ENCODE measurements around the gene JAK2. TPM values are rescaled to one million over a fixed set of nuclear protein-coding genes. Genes with fewer than 3 reads are reported as not detected.

The JAK2 gene
- polyA plus RNA-seq, 1 donor (not counting 4 experiments of a cell fraction or from before 2014, with no cell fraction given): 5.4 TPM

DNA sequence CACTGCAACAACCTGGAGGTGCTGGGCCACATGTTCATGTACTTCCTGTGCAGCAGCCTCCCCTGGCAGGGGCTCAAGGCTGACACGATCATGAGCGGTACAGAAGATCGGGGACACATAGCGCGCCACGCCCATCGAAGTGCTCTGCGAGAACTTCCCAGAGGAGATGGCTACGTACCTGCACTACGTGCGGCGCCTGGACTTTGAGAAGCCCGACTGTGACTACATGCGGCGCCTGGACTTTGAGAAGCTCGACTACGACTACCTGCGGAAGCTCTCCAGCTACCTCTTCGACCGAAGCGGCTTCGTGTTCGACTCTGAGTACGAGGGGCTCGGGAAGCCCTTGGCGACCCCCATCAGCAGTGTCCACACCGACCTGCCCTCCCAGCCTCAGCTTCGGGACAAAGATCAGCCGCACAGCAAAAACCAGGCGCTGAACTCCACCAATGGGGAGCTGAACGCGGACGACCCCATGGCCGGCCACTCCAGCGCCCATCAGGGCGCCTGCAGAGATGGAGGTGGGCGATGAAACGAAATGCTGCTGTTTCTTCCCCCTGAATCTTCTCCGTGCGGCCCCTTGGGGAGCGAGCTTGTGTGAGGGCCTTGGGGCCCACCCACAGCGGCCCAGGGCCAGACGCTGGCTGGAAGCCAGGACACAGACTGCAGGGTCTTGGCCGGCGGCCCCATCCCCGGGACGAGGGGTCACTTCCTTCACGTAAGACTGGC lies 56.5 kb downstream of the JAK2 start:
- no peak overlapping the region for H3K27ac ChIP-seq (ENCODE audit: control insufficient read depth, insufficient read depth, low read length)
- no peaks in the 10 kb centered on the region for H3K36me3 ChIP-seq (ENCODE audit: control insufficient read depth in 2 of 2, extremely low read depth in 1 of 2, insufficient read depth in 2 of 2, low read length in 2 of 2)
- H3K9me3 ChIP-seq (ENCODE audit: control insufficient read depth, low read depth, low read length): no peaks in the 10 kb centered on the region
- no peak overlapping the region for H2AFZ ChIP-seq (ENCODE audit: control insufficient read depth, low read length)
- H3K27me3 ChIP-seq (ENCODE audit: control insufficient read depth, extremely low read depth, insufficient read depth, low read length): no peaks in the 10 kb centered on the region
- no peak for FAIRE-seq
- TF ChIP-seq, protein P1, sequence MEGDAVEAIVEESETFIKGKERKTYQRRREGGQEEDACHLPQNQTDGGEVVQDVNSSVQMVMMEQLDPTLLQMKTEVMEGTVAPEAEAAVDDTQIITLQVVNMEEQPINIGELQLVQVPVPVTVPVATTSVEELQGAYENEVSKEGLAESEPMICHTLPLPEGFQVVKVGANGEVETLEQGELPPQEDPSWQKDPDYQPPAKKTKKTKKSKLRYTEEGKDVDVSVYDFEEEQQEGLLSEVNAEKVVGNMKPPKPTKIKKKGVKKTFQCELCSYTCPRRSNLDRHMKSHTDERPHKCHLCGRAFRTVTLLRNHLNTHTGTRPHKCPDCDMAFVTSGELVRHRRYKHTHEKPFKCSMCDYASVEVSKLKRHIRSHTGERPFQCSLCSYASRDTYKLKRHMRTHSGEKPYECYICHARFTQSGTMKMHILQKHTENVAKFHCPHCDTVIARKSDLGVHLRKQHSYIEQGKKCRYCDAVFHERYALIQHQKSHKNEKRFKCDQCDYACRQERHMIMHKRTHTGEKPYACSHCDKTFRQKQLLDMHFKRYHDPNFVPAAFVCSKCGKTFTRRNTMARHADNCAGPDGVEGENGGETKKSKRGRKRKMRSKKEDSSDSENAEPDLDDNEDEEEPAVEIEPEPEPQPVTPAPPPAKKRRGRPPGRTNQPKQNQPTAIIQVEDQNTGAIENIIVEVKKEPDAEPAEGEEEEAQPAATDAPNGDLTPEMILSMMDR (optimal IDR thresholded peaks at IDR 0.05 in 1 of 3, IDR thresholded peaks at IDR 0.05 in 1 of 3, conservative IDR thresholded peaks at IDR 0.05 in 1 of 3; ENCODE audit: extremely low read depth in 1 of 3, insufficient read depth in 2 of 3, low read length in 3 of 3): no peak
- no peak for TF ChIP-seq EZH2 (IDR thresholded peaks at IDR 0.05; ENCODE audit: low read length)
- H3K4me1 ChIP-seq (ENCODE audit: control insufficient read depth, extremely low read depth, insufficient read depth, low read length): no peaks in the 10 kb centered on the region
- no peak overlapping the region for H3K9ac ChIP-seq (ENCODE audit: control insufficient read depth, extremely low read depth, insufficient read depth, low read length)
- H3K9me1 ChIP-seq (ENCODE audit: control insufficient read depth, extremely low read depth, insufficient read depth, low read length): no peaks in the 10 kb centered on the region
- H4K20me1 ChIP-seq (ENCODE audit: control insufficient read depth, extremely low read depth, insufficient read depth, low read length): no peaks in the 10 kb centered on the region
- dilution Hi-C loops (cut with MboI; ENCODE audit: extremely low pct_ligation_motif_present, low sequenced_read_pairs): no loop called here
- no peak for DNase-seq (ENCODE audit: low read depth, low spot score)
- no peak overlapping the region for H3K4me2 ChIP-seq (ENCODE audit: control insufficient read depth, extremely low read depth, insufficient read depth, low read depth, low read length)
- H3K4me3 ChIP-seq (ENCODE audit: control insufficient read depth in 2 of 3, extremely low read depth in 1 of 3, insufficient read depth in 2 of 3, low read depth in 1 of 3, low read length in 3 of 3): no peak overlapping the region
- H3K79me2 ChIP-seq (ENCODE audit: control insufficient read depth, insufficient read depth, low read length): no peaks in the 10 kb centered on the region

DNA sequence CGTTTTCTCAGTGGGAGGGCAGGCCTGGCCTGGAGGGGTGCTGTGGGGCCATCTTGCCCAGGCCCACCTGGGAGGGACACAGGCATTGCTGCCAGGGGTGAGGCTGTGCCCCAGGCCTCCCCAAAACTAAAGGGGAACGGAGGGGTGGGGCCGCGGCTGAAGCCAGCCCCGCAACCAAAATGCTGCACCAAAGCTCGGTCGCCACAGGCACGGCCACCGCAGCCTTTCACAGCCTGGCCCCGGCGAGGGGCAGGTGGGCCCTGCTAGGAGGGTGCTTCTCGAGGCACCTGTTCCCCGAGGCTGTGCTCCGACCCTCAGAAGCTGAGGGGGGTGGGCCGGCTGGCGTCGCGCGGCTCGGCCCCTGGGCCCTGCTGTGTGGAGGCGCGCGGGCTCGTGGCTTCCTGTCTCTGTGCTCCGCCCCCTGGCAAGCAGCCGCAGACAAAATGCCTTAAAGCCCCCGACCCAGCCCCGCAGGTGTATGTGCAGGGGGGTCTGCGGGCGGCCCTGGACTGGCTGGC lies 57.6 kb downstream of the JAK2 start:
- no peaks in the 10 kb centered on the region for H3K9me3 ChIP-seq (ENCODE audit: control insufficient read depth, low read depth, low read length)
- no peak for FAIRE-seq
- H3K36me3 ChIP-seq (ENCODE audit: control insufficient read depth in 2 of 2, extremely low read depth in 1 of 2, insufficient read depth in 2 of 2, low read length in 2 of 2): no peaks in the 10 kb centered on the region
- no peaks in the 10 kb centered on the region for H3K4me1 ChIP-seq (ENCODE audit: control insufficient read depth, extremely low read depth, insufficient read depth, low read length)
- H3K27me3 ChIP-seq (ENCODE audit: control insufficient read depth, extremely low read depth, insufficient read depth, low read length): no peaks in the 10 kb centered on the region
- H3K27ac ChIP-seq (ENCODE audit: control insufficient read depth, insufficient read depth, low read length): no peak overlapping the region
- no peak overlapping the region for H2AFZ ChIP-seq (ENCODE audit: control insufficient read depth, low read length)
- H4K20me1 ChIP-seq (ENCODE audit: control insufficient read depth, extremely low read depth, insufficient read depth, low read length): no peaks in the 10 kb centered on the region
- dilution Hi-C loops (cut with MboI; ENCODE audit: extremely low pct_ligation_motif_present, low sequenced_read_pairs): no loop called here
- H3K9me1 ChIP-seq (ENCODE audit: control insufficient read depth, extremely low read depth, insufficient read depth, low read length): no peaks in the 10 kb centered on the region
- DNase-seq (ENCODE audit: low read depth, low spot score): no peak
- H3K79me2 ChIP-seq (ENCODE audit: control insufficient read depth, insufficient read depth, low read length): no peaks in the 10 kb centered on the region
- H3K4me2 ChIP-seq (ENCODE audit: control insufficient read depth, extremely low read depth, insufficient read depth, low read depth, low read length): no peak overlapping the region
- TF ChIP-seq, protein P1 (optimal IDR thresholded peaks at IDR 0.05 in 1 of 3, IDR thresholded peaks at IDR 0.05 in 1 of 3, conservative IDR thresholded peaks at IDR 0.05 in 1 of 3; ENCODE audit: extremely low read depth in 1 of 3, insufficient read depth in 2 of 3, low read length in 3 of 3): no peak
- TF ChIP-seq EZH2 (IDR thresholded peaks at IDR 0.05; ENCODE audit: low read length): no peak
- H3K4me3 ChIP-seq (ENCODE audit: control insufficient read depth in 2 of 3, extremely low read depth in 1 of 3, insufficient read depth in 2 of 3, low read depth in 1 of 3, low read length in 3 of 3): no peak overlapping the region
- no peak overlapping the region for H3K9ac ChIP-seq (ENCODE audit: control insufficient read depth, extremely low read depth, insufficient read depth, low read length)

Measured in keratinocyte (primary cell).